Hair follicle dermal papilla cell (primary cell): ENCODE data around the gene IER3. TPM values are rescaled to one million over a fixed set of nuclear protein-coding genes. Genes with fewer than 3 reads are reported as not detected.

ENCODE experiments used
- small RNA-seq: library from RNA; depleted of rRNA; stranded (forward); fragments of <200 nt; gene quantifications from one replicate; pipeline ENCODE3, GENCODE V24; 2012
- total RNA-seq: library from RNA; depleted of rRNA; stranded (reverse); fragments of >200 nt; gene quantifications from 2 replicates; pipeline ENCODE4 v1.2.3, GENCODE V29; 2012

The IER3 gene
- 50.6 and 67.5 TPM in 2 replicates for total RNA-seq

GRCh38 chr6:30744054-30744805 lies at the start of gene IER3:
IER3 (minus strand) TSS chr6:30744547; CDS start chr6:30744518, 29 bp downstream.

GRCh38 chr6:30742316-30743098 lies 1.8 kb downstream of the IER3 start, which contains the start of gene FLOT1:
FLOT1 (minus strand) TSS chr6:30742687; CDS start chr6:30742189, 498 bp downstream.

GRCh38 chr6:30719791-30720737 lies 24.3 kb downstream of the IER3 start, which contains the start of gene TUBB:
TUBB (plus strand) TSS chr6:30720352; CDS start chr6:30720507, 155 bp downstream.

GRCh38 chr6:30717129-30717844 lies 27.1 kb downstream of the IER3 start, which contains the start of gene MDC1:
MDC1 (minus strand) TSS chr6:30717281; CDS start chr6:30715175, 2,106 bp downstream.

Small RNA genes within 50 kb of the gene (small RNA-seq; reads per million reads assigned to genes)
- gene RF00019, result not detected
- not detected for gene RN7SL353P

Other genes starting within 250 kb of the IER3 start
- gene GNL1, start 188.1 kb downstream of the IER3 start, total RNA-seq, result 48.4 and 59.3 TPM in 2 replicates
- 7.2 and 8.8 TPM in 2 replicates for gene PRR3, start 187.3 kb downstream of the IER3 start, total RNA-seq
- 42.2 and 46.0 TPM in 2 replicates for gene ABCF1, start 173.1 kb downstream of the IER3 start, total RNA-seq
- 26.8 and 34.5 TPM in 2 replicates for gene PPP1R10, start 127.3 kb downstream of the IER3 start, total RNA-seq
- 70.2 and 80.8 TPM in 2 replicates for gene MRPS18B, start 126.7 kb downstream of the IER3 start, total RNA-seq
- gene ATAT1, start 117.7 kb downstream of the IER3 start, total RNA-seq, result 3.2 and 5.1 TPM in 2 replicates
- 3.3 and 4.2 TPM in 2 replicates for gene C6orf136, start 97.4 kb downstream of the IER3 start, total RNA-seq
- 26.4 and 29.7 TPM in 2 replicates for gene DHX16, start 71.5 kb downstream of the IER3 start, total RNA-seq
- 95.6 and 113 TPM in 2 replicates for gene PPP1R18, start 57.9 kb downstream of the IER3 start, total RNA-seq
- gene NRM, start 53.6 kb downstream of the IER3 start, total RNA-seq, result 2.9 and 5.1 TPM in 2 replicates
- gene MDC1, start 27.3 kb downstream of the IER3 start, total RNA-seq, result 6.5 and 8.5 TPM in 2 replicates
- 662 and 771 TPM in 2 replicates for gene TUBB, start 24.2 kb downstream of the IER3 start, total RNA-seq
- gene FLOT1, start 1.9 kb downstream of the IER3 start, total RNA-seq, result 125 and 132 TPM in 2 replicates
- 13.8 and 15.5 TPM in 2 replicates for gene DDR1, start 140.0 kb upstream of the IER3 start, total RNA-seq
- 10.1 and 11.8 TPM in 2 replicates for gene GTF2H4, start 163.7 kb upstream of the IER3 start, total RNA-seq
- 21.7 and 24.8 TPM in 2 replicates for gene VARS2, start 169.7 kb upstream of the IER3 start, total RNA-seq
- gene SFTA2, start 187.6 kb upstream of the IER3 start, total RNA-seq, result not detected in 2 replicates
- not detected in 2 replicates for gene MUCL3, start 196.4 kb upstream of the IER3 start, total RNA-seq
- not detected in 2 replicates for gene MUC21, start 239.2 kb upstream of the IER3 start, total RNA-seq